Stimulated activated CD4-positive, alpha-beta T cell treated with anti-CD3 and anti-CD28 coated beads, Interleukin-1b, Interleukin-23, amount 100 ng/mL, for 48 hours (primary cell): Measurements from ENCODE around the gene LTBP1.
"Not testable (repeated sequence)": the region's sequence is repeated elsewhere in the genome, so short reads cannot be mapped to it uniquely, and the experiment has no call there.

Experiments
- DNase-seq: peaks from one replicate; pipeline ENCODE4 v3.0.0-alpha.2; 2020

LTBP1 gene

DNA sequence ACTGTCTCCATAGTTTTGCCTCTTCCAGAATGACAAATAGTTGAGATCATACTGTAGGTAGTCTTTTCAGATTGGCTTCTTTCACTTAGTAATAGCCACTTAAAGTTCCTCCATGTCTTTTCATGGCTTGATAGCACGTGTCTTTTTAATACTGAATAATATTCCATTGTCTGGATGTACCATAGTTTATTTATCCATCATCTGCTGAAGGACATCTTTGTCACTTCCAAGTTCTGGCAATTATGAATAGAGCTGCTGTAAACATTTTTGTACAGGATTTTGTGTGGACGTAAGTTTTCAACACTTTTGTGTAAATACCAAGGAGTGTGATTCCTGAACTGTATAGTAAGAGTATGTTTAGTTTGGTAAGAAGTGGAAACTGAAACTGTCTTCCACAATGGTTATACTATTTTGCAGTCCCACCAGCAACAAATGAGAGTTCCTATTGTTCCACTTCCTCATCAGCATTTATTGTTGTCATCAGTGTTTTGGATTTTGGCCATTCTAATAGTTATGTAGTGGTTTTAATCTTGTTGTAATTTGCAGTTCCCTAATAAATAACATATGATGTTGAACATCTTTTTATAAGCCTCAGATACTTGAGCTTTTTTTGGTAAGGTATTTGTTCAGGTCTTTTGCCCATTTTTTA is 18.9 kb downstream of the LTBP1 start:
- no peak for DNase-seq

DNA sequence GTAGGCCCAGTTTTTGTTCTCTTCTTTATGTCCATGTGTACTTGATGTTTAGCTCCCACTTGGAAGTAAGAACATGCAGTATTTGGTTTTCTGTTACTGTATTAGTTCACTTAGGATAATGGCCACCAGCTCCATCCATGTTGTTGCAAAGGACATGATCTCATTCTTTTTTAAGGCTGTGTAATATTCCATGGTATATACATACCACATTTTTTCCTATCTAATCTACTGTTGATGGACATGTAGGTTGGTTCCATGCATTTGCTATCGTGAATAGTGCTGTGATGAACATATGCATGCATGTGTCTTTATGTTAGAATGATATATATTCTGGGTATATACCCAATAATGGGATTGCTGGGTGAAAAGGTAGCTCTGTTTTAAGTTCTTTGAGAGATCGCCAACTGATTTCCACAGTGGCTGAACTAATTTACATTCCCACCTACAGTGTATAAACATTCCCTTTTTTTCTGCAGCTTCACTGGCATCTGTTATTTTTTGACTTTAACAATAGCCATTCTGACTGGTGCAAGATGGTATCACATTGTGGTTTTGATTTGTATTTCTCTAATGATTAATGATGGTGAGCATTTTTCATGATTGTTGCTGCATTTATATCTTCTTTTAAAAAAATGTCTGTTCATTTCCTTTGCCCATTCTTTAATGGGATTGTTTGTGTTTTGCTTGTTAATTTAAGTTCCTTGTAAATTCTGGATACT is 22.9 kb downstream of the LTBP1 start:
- no peak for DNase-seq

DNA sequence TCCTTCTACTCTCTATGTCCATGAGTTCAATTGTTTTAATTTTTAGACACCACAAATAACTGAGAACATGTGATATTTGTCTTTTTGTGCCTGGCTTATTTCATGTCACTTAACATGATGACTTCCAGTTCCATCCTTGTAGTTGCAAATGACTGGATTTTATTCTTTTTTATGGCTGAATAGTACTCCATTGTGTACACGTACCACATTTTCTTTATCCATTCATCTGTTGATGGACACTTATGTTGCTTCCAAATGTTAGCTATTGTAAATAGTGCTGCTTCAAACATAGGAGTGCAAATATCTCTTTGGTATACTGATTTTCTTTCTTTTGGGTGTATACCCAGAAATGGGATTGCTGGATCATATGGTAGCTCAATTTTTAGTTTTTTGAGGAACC is 27.0 kb downstream of the LTBP1 start:
- not testable (repeated sequence) for DNase-seq

DNA sequence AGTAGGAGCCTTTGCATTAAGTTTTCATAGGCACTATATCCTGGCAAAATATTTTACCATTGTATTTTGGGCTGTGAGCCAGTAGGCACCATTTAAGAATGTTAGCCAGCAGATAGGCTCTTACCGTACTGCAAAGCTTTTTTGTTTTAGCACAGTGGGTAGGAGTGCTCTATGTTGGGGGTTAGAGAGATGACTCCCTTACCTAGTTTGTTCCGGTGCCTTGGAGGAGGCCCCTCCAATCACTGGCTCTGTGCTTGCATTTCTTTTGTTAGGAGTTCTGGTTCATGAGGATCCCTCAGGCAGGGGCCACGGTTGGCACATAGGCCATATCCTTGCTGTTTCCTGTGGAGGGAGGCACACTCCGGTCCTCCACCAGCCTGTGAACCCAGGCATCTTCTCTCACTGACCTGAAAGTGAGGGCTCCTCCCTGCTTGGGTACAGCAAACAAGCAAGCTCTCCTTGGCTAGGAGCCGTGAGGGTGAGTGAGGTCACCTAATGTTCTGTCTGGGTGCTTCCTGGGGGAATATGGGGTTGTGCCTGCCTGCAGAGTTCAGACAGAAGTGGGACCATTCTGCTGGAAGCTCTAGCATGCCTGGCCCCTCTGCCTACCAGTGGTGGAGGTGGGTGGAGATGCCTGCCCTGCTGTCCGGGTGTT is 29.8 kb downstream of the LTBP1 start:
- no peak for DNase-seq

DNA sequence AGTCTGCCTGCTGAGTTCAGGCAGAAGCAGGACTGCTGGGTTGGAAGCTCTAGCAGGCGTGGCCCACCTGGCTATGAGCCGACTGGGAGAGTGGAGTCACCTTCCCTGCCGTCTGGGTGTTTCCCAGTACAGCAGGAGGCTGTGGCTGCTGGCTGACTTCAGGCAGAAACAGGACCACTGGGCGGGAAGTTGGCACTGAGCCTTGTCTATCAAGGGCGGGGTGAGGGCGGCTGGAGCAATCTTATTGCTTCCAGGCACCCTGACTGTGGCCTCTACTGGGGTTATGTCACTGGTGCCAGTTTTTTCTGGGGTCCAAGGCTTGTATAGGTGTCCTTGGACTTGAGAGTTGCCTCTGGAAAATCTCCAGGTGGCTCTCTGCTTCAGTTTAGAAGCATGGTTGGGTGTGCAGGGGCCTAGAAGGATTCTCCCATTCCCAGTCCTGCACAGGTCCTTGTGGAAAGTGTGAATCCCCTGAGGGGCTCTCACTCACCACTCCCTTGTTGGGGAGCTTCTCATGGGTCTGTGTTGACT is 30.5 kb downstream of the LTBP1 start:
- no peak for DNase-seq

DNA sequence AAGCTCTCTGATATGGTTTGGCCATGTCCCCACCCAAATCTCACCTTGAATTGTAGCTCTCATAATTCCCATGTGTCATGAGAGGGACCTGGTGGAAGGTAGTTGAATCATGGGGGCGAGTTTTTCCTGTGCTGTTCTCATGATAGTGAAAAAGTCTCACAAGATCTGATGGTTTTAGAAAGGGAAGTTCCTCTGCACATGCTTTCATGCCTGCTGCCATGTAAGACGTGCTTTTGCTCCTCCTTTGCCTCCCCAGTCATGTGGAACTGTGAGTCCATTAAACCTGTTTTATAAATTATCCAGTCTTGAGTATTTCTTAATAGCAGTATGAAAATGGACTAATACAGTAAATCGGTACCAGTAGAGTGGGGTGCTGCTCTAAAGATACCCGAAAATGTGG is 34.9 kb downstream of the LTBP1 start:
- DNase-seq, result no peak

DNA sequence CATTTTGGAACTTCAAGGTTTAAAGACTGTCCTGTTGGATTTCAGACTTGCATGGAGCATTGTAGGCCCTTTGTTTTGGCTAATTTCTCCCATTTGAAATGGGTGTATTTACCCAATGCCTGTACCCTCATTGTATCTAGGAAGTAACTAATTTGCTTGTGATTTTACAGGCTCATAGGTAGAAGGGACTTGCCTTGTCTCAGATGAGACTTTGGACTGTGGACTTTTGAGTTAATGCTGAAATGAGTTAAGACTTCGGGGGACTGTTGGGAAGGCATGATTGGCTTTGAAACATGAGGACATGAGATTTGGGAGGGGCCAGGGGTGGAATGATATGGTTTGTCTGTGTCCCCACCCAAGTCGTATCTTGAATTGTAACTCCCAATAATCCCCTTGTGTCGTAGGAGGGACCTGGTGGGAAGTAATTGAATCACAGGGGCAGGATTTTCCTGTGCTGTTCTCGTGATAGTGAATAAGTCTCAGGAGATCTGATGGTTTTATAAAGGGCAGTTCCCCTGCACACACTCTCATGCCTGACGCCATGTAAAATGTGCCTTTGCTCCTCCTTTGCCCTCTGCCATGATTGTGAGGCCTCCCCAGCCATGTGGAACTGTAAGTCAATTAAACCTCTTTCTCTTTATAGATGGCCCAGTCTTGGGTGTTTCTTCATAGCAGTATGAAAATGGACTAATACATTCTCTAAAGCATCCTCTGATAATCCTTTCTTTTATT is 36.6 kb downstream of the LTBP1 start:
- not testable (repeated sequence) for DNase-seq

DNA sequence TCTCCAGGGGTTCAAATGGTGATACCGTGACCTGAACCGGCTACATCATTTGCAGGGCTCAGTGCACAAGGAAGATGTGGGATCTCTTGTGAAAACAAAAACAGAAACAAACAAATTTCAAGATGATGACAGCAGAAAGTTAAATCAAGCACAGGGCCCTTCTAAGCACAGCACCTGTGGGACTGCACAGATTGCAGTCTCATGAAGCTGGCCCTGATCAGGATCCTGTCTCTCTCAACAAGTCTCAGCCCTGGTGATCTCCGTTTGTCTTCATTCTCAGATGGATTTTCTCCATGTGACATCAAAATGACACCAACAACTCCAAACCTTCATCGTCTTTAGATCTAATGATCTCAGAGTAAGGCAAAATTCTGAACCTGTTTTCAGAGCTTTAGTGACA is 39.7 kb downstream of the LTBP1 start:
- DNase-seq, result no peak

DNA sequence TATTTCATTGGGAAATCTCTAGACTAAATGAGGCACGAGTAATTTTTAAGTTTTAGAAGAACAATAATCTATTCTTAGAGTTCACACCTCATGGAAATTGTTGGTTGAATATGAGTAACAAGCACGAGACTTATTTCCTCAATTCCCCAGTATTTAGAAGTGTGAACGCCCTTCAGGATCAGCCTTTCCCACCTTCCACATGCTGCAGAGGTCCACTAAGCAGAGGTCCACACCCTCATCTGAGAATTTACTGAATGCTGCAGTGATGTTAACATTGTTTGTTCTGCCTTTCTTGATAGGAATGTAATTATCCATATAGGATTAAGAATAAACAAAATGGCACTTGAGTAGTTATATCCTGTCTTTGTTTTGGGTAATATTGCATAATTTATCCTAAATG is 41.8 kb downstream of the LTBP1 start:
- DNase-seq, result no peak

DNA sequence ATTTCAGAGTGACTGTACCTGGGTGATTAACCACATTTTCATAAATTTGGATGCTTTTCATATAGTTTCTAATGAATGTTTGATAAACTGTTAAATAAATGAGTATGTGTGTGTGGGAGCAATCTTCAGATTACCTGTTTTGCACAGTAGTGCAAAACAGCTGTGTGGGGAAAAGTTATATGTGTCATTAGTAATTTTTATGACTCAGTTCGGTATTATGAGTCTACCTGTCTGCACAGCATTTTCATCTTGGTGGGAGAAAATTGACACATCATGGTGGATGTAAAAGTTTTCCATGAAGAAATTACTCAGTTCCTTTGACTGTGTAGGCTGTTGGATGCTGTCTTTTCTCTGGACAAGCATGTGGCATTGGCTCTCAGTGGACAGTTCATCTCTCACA is 43.8 kb downstream of the LTBP1 start:
- no peak for DNase-seq

DNA sequence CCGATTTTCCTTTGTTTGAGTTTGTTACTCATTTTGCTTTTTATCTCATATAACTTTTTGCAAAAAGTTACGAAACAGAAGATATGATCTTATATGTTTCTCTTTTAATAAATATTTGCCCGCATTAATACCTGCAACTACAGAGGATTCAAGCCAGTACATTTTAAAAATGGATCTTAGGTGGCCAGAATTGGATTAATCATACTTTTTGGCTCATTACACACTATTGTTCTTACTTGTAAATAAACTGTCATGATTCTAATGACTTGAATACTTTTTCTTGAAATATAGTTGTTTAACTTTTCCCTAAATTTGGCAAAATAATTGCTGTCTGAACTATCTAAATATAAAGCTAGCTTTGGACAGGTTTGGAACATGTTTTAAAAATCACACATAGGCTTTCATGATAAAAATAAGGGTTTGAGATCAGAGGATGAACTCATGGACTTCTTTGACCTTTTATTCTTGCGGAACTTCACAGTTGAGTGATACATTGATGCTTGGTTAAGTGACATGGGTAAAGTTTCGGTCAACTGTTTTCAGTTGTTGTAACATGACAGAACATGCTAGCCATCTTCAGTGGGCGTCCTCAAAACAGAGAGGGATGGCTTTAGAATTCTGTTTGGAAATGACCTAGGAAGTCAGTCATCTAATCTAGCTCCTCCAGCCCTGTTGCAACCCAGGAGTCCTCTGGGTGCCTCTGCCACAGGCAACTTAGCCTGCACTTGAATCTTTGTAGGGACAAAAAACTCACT is 44.5 kb downstream of the LTBP1 start:
- DNase-seq, result no peak

DNA sequence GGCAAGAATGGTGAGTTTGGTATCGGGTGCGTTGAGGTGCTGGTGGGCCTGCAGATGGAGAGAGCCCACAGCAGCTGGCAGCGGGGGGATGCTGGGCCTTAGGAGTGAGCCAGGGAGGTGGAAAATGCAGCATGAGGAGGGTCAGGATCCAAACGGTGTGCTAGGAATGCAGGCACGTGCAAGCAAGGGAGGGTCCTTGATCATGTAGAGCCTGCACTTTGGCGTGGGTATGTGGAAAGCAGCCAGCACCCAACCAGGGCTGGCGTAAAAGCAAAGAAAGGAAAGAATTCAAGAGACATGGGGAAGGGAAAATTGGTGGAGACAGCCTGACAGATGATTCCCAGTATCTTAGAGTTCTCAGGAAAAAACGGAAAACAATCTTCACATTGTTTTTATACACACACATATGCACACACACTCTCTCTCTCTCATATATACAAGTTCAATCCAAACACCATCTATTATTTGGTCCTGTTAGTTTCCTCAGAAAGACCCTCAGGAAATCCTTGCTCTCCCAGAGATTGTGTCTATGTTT is 46.3 kb downstream of the LTBP1 start:
- no peak for DNase-seq

DNA sequence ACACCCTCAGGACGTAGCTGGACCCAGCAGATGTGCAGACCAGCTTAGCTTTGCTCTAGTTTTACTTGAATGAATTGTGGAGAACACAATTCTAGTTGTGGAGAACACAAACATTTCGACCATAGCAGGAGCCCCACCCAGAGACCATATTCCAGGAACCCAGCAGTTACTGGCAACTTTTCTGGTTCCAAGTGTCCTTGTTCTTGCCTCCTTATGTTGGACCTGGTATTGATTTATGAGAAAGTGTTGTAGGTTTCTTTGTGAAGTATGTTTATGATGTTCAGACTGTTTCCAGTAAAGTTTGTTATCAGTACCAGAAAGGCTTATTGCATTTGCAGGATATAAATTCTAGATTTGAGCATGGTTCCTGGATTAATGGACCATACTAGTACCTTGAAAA is 51.0 kb downstream of the LTBP1 start:
- DNase-seq, result no peak

DNA sequence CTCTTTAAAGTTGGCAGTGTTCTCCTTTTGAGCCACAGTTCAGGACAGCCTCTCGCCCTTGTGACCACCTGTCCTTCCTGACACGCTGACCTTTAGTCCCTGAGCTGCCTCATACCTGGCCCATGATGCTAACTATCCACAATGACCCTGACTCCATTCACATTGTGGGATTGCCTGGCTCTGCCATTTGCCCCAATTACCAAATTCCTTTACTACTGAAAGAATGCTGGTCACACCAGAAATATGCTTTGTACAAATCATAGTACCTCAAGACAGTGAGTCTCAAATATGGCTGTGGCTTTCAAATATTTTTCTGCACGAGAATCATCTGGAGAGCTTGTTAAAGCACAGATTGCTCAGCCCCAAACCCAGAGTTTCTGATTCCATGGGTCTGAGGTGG is 54.2 kb downstream of the LTBP1 start:
- DNase-seq, result no peak

DNA sequence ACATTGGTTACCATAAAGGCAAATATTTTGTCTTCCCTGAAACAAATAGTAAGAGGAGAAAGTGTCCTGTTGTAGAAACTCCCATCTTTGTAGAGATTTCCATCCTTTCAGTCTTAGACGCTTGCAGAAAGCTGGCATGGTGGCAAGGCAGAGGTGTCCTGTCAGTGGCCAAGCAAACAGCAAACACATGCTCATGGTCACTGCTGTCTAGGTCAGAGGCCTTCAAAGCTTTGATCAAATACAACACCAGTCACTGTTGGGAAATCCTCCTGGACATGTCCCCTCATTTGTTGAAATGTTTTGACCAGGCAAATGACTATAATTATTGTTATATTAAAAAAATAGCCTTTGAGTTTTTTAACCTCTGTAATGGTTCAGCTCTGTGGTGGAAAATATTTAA is 55.1 kb downstream of the LTBP1 start:
- DNase-seq, result no peak

DNA sequence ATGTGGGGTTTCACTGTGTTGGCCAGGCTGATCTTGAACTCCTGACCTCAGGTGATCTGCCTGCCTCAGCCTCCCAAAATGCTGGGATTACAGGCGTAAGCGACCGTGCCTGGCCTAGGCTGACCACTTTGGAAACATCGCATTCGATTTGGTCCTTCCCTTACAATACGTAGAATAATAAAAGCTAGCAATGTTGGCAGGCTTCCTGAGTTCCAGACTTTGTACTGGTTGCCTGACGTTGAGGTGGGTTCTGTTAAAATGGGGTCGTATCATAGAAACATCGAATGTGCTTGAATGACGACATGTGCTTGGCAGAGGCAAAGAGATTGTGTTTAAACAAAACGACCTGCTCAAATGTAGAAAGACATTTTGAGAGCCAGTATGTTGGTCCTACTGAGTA is 56.1 kb downstream of the LTBP1 start:
- DNase-seq, result no peak

DNA sequence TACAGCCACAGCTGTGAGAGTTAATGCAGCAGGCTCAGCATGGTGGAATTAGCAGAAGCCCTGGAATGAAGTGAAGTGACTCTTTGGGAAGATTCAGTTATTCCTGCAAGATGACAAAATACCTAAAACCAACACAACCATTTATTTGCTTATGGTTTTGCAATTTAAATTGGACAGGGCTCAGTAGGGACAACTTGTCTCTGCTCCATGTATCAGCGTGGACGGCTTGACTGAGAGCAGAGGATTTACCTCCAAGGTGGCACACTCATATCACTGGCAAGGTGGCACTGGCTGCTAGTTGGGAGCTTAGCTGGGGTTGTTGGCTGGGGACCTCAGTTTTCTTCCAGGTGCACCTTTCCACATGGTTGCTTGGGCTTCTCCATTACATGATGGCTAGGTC is 58.3 kb downstream of the LTBP1 start:
- no peak for DNase-seq

DNA sequence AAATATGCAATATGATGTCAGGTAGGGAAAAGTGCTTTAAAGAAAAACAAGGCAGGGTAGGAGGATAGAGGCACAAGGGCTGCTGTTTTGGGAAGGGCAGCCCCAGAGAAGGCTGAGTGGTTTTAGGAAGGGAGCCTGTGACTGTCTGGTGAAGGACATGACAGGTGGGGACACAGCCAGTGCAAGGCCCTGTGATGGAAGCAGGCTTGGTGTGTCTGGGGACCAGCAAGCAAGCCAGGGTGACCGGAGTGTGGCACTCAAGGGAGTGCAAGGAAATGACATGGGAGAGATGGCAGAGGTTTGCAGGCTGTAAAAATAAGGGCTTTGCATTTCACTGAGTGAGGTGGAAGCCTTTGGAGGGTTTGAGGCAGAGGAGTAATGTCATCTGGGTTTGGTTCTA is 62.0 kb downstream of the LTBP1 start:
- DNase-seq, result no peak

DNA sequence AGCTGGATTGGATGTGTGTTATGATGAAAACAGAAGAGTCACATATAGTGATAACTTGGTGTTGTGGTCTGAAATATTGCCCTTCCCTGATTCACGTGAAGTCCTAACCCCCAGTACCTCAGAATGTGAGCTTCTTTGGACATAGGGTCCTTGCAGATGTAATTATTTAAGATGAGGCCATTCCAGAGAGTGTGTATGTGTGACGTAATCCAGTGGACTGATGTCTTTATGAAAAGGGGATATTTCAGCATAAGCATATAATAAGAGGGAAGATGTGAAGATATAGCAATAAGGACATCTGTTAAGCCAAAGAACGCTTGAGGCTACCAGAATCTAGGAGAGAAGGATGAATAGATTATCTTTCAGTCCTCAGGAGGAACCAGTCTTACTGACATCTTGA is 62.5 kb downstream of the LTBP1 start:
- DNase-seq, result no peak

DNA sequence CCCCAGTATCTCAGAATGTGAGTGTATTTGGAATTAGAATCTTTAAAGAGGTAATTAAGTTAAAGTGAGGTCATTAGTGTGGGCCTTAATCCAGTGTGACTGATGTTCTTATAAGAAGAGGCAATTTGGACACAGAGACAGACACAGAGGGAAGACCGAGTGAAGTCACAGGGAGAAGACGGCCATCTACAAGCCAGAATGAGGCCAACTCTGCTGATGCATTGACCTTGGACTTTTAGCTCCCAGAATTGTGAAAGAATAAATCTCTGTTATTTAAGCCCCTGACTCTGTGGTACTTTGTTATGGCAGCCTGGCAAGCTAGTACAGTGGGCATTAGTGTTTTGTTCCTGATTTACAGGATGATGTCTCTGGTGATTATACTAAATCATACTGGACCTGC is 64.6 kb downstream of the LTBP1 start:
- DNase-seq, result no peak

DNA sequence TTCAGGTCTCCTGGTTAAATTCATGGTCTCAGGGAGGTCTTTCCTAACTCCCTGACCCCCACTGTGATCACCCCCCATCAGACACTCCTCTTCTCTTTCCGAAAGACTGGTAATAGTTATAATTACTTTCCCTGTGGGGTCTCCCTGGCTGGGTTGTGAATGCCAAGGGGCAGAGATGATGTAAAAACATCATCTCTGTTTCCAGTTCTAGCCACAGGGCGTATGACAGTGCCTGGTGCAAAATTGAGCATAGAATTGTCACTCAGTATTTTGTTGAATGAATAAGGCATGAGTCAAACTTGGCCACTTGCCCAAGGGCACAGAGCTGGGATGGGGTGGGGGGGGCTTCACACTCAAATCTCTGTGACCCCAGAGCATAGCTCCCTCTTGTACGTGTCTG is 65.2 kb downstream of the LTBP1 start:
- DNase-seq, result no peak

DNA sequence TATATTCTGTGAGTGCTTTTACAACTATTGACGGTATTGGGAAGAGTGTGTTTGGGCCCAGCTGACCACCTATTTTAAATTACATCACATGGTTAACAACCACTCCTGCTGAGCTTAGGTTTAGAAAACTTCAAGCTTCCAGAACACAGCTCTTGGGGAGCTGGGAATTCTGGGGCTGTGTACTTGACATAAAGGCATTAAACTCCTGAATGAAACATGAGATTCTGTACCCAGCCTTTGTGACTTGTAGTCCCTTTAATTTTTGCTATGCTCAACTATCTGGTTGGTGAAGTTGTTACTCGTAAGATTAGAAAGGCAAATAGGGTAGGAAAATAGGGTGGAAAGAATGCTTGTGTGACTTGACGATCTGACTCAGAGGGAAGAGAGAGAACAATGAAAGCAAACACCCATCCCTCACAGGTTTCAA is 66.9 kb downstream of the LTBP1 start:
- DNase-seq, result no peak
